IMR-90 (cell line): ENCODE results near the gene PELO. TPM values are rescaled to one million over a fixed set of nuclear protein-coding genes. Genes with fewer than 3 reads are reported as not detected.
"Not testable (repeated sequence)": the region's sequence is repeated elsewhere in the genome, so short reads cannot be mapped to it uniquely, and the experiment has no call there.

Experiments
- ATAC-seq: fragments of 200-7000 bp; cut with Tn5 transposase; 2 replicates; pipeline ENCODE4 v1.9.1; 2020; ENCODE audit warnings: low read depth, mild to moderate bottlenecking, moderate library complexity
- BruUV-seq: library from RNA; stranded (reverse); fragments of 400-500 nt; replicated peaks from 2 replicates; lab custom pipeline; 2021; lab: Mats Ljungman, UMichigan
- CTCF ChIA-PET: fragments of 300-600 bp; formaldehyde crosslinking; extraction: SDS; loops from one replicate; lab custom pipeline; 2021; ENCODE audit warnings: antibody characterized with exemption; lab: Yijun Ruan, JAX
- POLR2A ChIA-PET: fragments of 300-600 bp; sonication (Branson Sonifier 250); formaldehyde crosslinking; loops from one replicate; lab custom pipeline; 2022; ENCODE audit warnings: antibody characterized with exemption; ENCODE audit not compliant: unreplicated experiment; lab: Charles Lee
- DNase-seq: peaks from one replicate; pipeline ENCODE4 v3.0.0; 2013
- H2AFZ ChIP-seq: replicated peaks from 2 replicates; pipeline ENCODE3; 2013; ENCODE audit warnings: low read length, mild to moderate bottlenecking; ENCODE audit not compliant: poor library complexity
- H2AK5ac ChIP-seq: 2 replicates; pipeline ENCODE4 v1.6.1; 2013; ENCODE audit warnings: low read depth, low read length, inconsistent platforms
- H2AK9ac ChIP-seq: replicated peaks from 2 replicates; pipeline ENCODE3; 2013; ENCODE audit warnings: mild to moderate bottlenecking, low read depth, low read length, moderate library complexity; ENCODE audit not compliant: poor library complexity
- H2BK120ac ChIP-seq: 2 replicates; pipeline ENCODE4 v1.6.1; 2013; ENCODE audit warnings: low read depth, low read length, inconsistent platforms
- H2BK15ac ChIP-seq: 3 replicates; pipeline ENCODE4 v1.6.1; 2013; ENCODE audit warnings: low read depth, low read length, inconsistent platforms
- H2BK20ac ChIP-seq: 2 replicates; pipeline ENCODE4 v1.6.1; 2013; ENCODE audit warnings: low read depth, mild to moderate bottlenecking, inconsistent platforms, low read length, moderate library complexity
- H2BK5ac ChIP-seq: 2 replicates; pipeline ENCODE4 v1.6.1; 2013; ENCODE audit warnings: mild to moderate bottlenecking, low read depth, low read length, inconsistent platforms; ENCODE audit not compliant: poor library complexity, severe bottlenecking
- H3K14ac ChIP-seq: replicated peaks from 2 replicates; pipeline ENCODE4 v1.6.1; 2013; ENCODE audit warnings: low read depth, low read length, inconsistent platforms
- H3K18ac ChIP-seq: 2 replicates; pipeline ENCODE4 v1.6.1; 2013; ENCODE audit warnings: low read depth, low read length, control low read depth
- H3K23ac ChIP-seq: 2 replicates; pipeline ENCODE4 v1.6.1; 2013; ENCODE audit warnings: low read depth, low read length, inconsistent platforms
- H3K27ac ChIP-seq: 2 replicates; pipeline ENCODE4 v1.5.1; 2013; ENCODE audit warnings: mild to moderate bottlenecking, control low read depth, low read length; ENCODE audit not compliant: insufficient read depth
- H3K27me3 ChIP-seq: 2 replicates; pipeline ENCODE4 v1.6.1; 2013; ENCODE audit warnings: low read length; ENCODE audit not compliant: control insufficient read depth, insufficient read depth
- H3K36me3 ChIP-seq: 2 replicates; pipeline ENCODE4 v1.6.1; 2013; ENCODE audit warnings: low read length, mixed read lengths; ENCODE audit not compliant: control insufficient read depth, insufficient read depth
- H3K4ac ChIP-seq: 2 replicates; pipeline ENCODE4 v1.6.1; 2013; ENCODE audit warnings: low read depth, low read length, inconsistent platforms
- H3K4me1 ChIP-seq: 2 replicates; pipeline ENCODE4 v1.6.1; 2013; ENCODE audit warnings: low read length, mixed read lengths; ENCODE audit not compliant: control insufficient read depth, insufficient read depth
- H3K4me2 ChIP-seq: 2 replicates; pipeline ENCODE4 v1.6.1; 2013; ENCODE audit warnings: low read depth, mild to moderate bottlenecking, control low read depth, low read length, moderate library complexity
- H3K4me3 ChIP-seq: 2 replicates; pipeline ENCODE4 v1.5.1; 2013; ENCODE audit warnings: low read depth, mild to moderate bottlenecking, control low read depth, low read length, moderate library complexity; ENCODE audit not compliant: insufficient read depth
- H3K56ac ChIP-seq: 2 replicates; pipeline ENCODE4 v1.6.1; 2013; ENCODE audit warnings: low read length, inconsistent platforms; ENCODE audit not compliant: insufficient read depth; ENCODE audit errors: extremely low read depth
- H3K79me1 ChIP-seq, 2 experiments: 2 replicates each; pipeline ENCODE4 v1.6.1; 2013; ENCODE audit warnings: low read length in 2 of 2, inconsistent platforms in 1 of 2, low read depth in 1 of 2
- H3K9ac ChIP-seq: 2 replicates; pipeline ENCODE4 v1.6.1; 2013; ENCODE audit warnings: low read depth, low read length, control low read depth
- H3K9me1 ChIP-seq: 2 replicates; pipeline ENCODE4 v1.6.1; 2013; ENCODE audit warnings: low read length, inconsistent platforms; ENCODE audit not compliant: insufficient read depth
- H3K9me3 ChIP-seq: 2 replicates; pipeline ENCODE4 v1.6.1; 2013; ENCODE audit warnings: low read length; ENCODE audit not compliant: control insufficient read depth, insufficient read depth
- H4K20me1 ChIP-seq: 2 replicates; pipeline ENCODE4 v1.6.1; 2013; ENCODE audit warnings: low read length, inconsistent platforms; ENCODE audit not compliant: insufficient read depth
- H4K5ac ChIP-seq: 2 replicates; pipeline ENCODE4 v1.6.1; 2013; ENCODE audit warnings: mild to moderate bottlenecking, low read depth, low read length, control low read depth
- H4K8ac ChIP-seq, 2 experiments: 2 replicates each; pipeline ENCODE4 v1.6.1; 2013; ENCODE audit warnings: low read depth in 2 of 2, low read length in 2 of 2, control low read depth in 1 of 2, inconsistent platforms in 1 of 2
- H4K91ac ChIP-seq: 2 replicates; pipeline ENCODE4 v1.6.1; 2013; ENCODE audit warnings: low read depth, low read length, inconsistent platforms; ENCODE audit not compliant: insufficient read depth
- WGBS, 2 experiments: methylation state at CpG; one replicate each; pipeline versions ENCODE4 v1.1.5 to v1.1.7; 2013; ENCODE audit warnings: missing lambda C conversion rate in 2 of 2; ENCODE audit not compliant: insufficient read length in 1 of 2; ENCODE audit errors: extremely low coverage in 2 of 2; 5-methylcytosine and 5-hydroxymethylcytosine counted together
- dilution Hi-C: fragments of 300-500 bp; cut with HindIII; formaldehyde crosslinking; loops from one replicate; pipeline ENCODE4 v1.14.3; 2018; ENCODE audit warnings: low sequenced_read_pairs; ENCODE audit not compliant: unreplicated experiment
- in situ Hi-C: fragments of 300-500 bp; cut with MboI; formaldehyde crosslinking; loops from 3 replicates; pipeline ENCODE4 v1.14.3; 2019; ENCODE audit warnings: low sequenced_read_pairs, inconsistent platforms, mixed read lengths
- intact Hi-C: fragments of 100-400 bp; cut with micrococcal nuclease; formaldehyde crosslinking; loops from 2 replicates; pipeline ENCODE4 v1.10.0; 2022
- polyA plus RNA-seq, 3 experiments: library from polyadenylated mRNA; depleted of rRNA; stranded (reverse); fragments of >200 nt; gene quantifications; 2 replicates each; pipeline ENCODE4 v1.2.3, GENCODE V29; 2012; ENCODE audit warnings: low replicate concordance in 1 of 3
- total RNA-seq: library from RNA; depleted of rRNA; stranded (reverse); fragments of >200 nt; gene quantifications from 2 replicates; pipeline ENCODE4 v1.2.3, GENCODE V29; 2012

PELO gene
- total and polyA plus RNA-seq, 2 of the 4 experiments (the other 2 are of a cell fraction) = 42.4 to 48.9 TPM

- H3K4ac ChIP-seq, dilution Hi-C loops, H3K27me3 ChIP-seq, H3K79me1 ChIP-seq, H2AK9ac ChIP-seq, H3K23ac ChIP-seq, in situ Hi-C loops, CTCF ChIA-PET, H2BK15ac ChIP-seq, H2AK5ac ChIP-seq, H4K8ac ChIP-seq, DNase-seq, H3K9me1 ChIP-seq, H2BK20ac ChIP-seq, H3K4me2 ChIP-seq, H3K56ac ChIP-seq, H3K18ac ChIP-seq, H3K14ac ChIP-seq, H2BK120ac ChIP-seq, H3K9me3 ChIP-seq, H3K27ac ChIP-seq, ATAC-seq, H4K5ac ChIP-seq, H2BK5ac ChIP-seq, H3K9ac ChIP-seq, H4K91ac ChIP-seq, H3K4me3 ChIP-seq, H2AFZ ChIP-seq, POLR2A ChIA-PET, BruUV-seq, H3K36me3 ChIP-seq, H4K20me1 ChIP-seq: not testable (repeated sequence)
- peaks cover 11% of the 10 kb centered on the region for H3K4me1 ChIP-seq
- no CpG with 5 or more reads among the region's 2 CpGs for WGBS, 2 experiments
- intact Hi-C loops = loop anchor here (5.0 kb wide), 1 partner anchor 42 kb away; the partner anchor contains the start of genes ITGA1 and PELO
Measured at GRCh38 chr5:52744867-52745458, 42.8 kb upstream of the PELO start.
